Stomach (tissue), 4 donors: ENCODE data around the gene MRPL14.

Experiments used
- CTCF ChIP-seq, 7 experiments: fragments of 450-650 bp in 4 of 7; fragments of 200-600 bp in 3 of 7; sonication (generic) in 3 of 7; IDR thresholded peaks; one replicate each; pipeline ENCODE4 v1.5.1; 2016 to 2019; ENCODE audit warnings: antibody characterized with exemption in 7 of 7, control low read depth in 2 of 7, mild to moderate bottlenecking in 1 of 7
- POLR2AphosphoS5 ChIP-seq, 3 donors: sonication (generic); formaldehyde crosslinking; IDR thresholded peaks; one replicate each; pipeline ENCODE4 v1.6.1; 2016; ENCODE audit warnings: antibody characterized with exemption in 3 of 3

- TF ChIP-seq CTCF (IDR thresholded peaks at IDR 0.05), result no peak
- TF ChIP-seq POLR2AphosphoS5 (IDR thresholded peaks at IDR 0.05), result no peak
Observed at GRCh38 chr6:44169154-44169553, 41.9 kb upstream of the MRPL14 start.
